ENCODE measurements around the gene CLRN1. TPM values are rescaled to one million over a fixed set of nuclear protein-coding genes. Genes with fewer than 3 reads are reported as not detected.

Gene CLRN1, protein sequence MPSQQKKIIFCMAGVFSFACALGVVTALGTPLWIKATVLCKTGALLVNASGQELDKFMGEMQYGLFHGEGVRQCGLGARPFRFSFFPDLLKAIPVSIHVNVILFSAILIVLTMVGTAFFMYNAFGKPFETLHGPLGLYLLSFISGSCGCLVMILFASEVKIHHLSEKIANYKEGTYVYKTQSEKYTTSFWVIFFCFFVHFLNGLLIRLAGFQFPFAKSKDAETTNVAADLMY
- total RNA-seq (2022; extraction: Qiagen RNA extraction) = not detected in 5 replicates

DNA sequence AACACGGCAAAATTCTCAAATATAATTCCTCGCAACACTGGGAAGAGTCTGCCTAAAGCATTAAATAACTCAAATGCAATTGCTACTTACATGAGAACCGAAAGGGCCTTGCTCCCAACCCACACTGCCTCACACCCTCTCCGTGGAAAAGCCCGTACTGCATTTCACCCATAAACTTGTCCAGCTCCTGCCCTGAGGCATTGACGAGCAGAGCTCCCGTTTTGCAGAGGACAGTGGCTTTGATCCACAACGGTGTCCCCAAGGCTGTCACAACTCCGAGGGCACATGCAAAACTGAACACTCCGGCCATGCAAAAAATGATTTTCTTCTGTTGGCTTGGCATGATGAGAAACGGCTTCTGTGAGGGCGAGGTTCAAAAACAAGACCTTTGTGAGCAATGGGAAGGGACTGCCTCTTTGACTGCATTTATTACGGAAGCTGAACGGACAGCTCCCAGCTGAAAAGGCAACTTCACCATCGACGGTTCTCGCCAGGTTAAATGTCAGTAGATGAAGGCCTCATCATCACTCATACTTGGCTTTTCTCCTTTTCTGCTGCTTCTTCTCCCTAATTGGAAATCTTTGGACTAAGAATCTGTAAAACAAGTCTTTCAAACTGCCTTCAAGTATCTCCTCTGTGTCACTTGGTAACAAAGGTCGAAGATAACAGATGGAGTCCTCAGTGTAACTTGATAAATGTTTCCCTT, at the start of gene CLRN1:
Gene CLRN1 (minus strand): TSS at position 362 of the 706 bp plus-strand sequence. CDS start 19 bp downstream, at position 343.

DNA sequence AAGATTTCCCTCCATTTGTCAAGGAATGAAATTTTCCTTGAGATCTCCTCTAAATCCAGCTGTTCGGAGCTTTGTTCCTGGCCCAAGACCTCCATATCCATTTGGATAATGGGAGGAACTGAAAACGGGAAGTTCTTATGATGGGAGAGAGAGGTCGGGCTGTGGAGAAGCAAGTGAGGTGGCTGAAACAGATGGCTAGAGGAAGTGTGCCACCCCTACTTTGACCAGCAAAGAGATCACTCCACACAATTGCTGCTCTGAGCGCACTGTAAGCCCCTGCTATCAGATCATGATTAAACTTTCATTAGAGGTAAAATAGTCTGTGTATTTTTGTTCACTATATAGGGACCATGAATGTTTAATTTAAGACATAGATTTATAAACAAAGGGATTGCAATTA, 67.2 kb downstream of the CLRN1 start, which contains the start of gene MINDY4B:
Gene MINDY4B (minus strand): TSS at position 101 of the 400 bp plus-strand sequence. CDS start 0 bp downstream, at position 101.

Other genes starting within 250 kb of the CLRN1 start
- 14.4 to 19.8 TPM (median 18.0 TPM) in 5 replicates for gene SIAH2, start 209.6 kb downstream of the CLRN1 start, total RNA-seq (2022; extraction: Qiagen RNA extraction)
- not detected in 5 replicates for gene MINDY4B, start 67.3 kb downstream of the CLRN1 start, total RNA-seq (2022; extraction: Qiagen RNA extraction)
- gene MED12L, start 112.9 kb upstream of the CLRN1 start, total RNA-seq (2022; extraction: Qiagen RNA extraction) = 0.18 to 0.67 TPM (median 0.39 TPM) in 5 replicates
- not detected in 5 replicates for gene GPR171, start 230.5 kb upstream of the CLRN1 start, total RNA-seq (2022; extraction: Qiagen RNA extraction)